HG03520 (cell line): ENCODE data around the gene MYO1D.
A peak's percentile ranks its signal among the peaks of the same experiment; 100 is the strongest.

ENCODE experiments used
- ATAC-seq: cut with Tn5 transposase; IDR thresholded peaks from one replicate; pipeline ENCODE4 v1.9.1; 2021; ENCODE audit warnings: mild to moderate bottlenecking, moderate library complexity; ENCODE audit not compliant: unreplicated experiment

MYO1D gene

DNA sequence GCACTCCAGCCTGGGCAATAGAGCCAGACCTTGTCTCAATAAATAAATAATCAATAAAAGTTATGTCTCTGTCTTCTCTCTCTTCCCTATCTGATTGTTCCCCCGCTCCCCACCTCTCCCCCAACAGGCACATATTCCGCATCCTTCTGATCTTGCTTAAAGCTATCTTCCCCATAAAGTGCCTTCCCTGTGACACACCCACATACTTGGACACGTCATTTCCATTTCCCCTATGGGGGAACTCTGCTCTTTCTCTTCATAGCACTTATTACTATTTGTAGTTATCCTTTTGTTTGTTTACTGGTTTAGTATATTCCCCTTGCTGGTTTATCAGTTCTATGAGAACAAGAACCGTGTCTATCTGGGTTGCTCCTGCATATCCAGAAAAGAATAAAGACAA is 14.9 kb downstream of the MYO1D start:
- no peak for ATAC-seq

DNA sequence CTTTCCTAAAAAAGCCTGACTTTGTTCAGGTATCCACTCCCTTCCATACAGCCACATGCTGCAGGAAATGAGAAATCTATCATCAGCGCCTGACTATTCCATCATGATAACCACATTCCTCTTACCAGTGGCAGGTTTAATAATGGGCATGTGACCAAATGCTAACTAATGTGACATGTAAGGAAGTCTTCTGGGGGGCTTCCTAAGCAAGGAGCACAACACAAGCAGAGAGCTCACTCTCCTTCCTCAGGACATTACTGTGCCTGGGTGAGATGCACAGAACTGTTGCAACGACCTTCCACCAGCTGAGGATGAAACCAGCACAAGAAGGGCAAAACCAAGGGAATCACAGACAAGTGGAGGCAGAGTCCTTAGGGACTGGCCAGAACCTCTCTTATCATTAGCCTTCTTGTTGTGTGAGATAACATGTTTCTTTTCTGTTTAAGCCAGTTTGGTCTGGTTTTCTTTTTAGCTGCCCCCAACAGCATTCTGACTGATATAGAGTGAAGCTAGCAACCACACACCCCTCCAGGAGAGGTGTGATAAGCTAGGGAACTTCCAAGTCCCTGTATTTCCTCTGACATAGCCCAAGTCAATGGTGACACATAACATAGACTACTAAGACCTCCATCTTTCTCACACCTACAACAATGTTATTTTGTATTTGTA is 16.9 kb downstream of the MYO1D start:
- no peak for ATAC-seq

DNA sequence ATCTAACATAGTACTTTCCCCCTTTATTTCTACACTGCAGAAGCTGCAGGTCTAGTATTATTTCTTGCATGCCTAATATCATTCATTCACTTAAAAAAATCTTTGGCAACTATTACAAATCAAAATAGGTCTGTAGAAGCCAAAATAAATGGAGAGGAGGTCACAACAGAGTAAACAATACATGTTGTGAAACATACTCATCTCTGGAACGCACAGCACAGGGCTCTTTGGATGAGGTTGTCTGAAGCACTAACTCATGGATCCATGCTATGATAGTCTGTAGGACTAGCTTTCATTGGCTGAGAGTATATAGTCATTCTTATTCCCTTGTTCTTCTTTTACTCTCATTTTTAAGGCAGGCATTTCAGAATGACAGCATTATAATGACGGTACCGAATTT is 21.3 kb downstream of the MYO1D start:
- ATAC-seq, result no peak

DNA sequence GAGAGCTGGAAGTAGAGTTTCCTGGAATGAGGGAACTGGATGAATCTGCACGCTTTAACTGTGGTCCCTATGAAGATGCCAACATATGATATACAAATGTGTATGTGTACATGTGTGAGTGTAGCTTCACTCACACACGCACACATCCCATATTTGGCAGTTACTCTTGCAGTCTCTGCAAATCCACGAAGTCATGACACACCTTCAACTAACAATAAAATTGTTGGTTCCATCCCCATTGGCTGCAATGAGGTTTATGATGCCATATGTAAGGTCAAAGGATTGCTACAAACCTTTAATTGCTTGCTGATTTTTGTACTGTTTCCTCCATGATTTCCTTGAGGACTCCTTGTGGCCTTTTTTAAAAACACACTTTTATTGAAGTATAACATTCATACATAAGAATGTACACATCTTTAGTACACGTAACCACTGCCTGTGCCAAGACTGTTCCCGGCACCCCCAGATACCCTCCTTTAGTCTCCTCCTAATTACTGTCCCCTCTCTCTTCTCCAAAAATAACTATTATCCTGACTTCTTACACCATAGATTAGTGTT is 22.0 kb downstream of the MYO1D start:
- no peak for ATAC-seq

DNA sequence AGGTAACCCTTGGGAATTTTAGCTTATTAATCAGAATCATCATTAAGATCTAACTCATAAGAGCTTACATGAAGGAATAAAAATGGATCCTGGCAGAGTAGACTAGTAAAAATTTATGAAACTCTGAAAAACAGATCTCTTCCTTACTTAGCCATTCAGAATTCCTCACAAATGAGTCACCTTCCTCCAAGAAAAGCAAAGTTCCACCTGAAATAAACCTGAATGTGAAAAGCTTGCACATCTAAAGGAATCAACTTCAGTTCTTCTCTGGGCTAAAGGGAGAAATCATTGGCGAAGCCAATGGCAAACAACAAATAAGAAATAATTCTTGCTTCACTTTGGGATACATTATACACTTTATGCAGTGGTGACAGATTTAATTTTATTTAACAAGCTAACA is 22.7 kb downstream of the MYO1D start:
- no peak for ATAC-seq

DNA sequence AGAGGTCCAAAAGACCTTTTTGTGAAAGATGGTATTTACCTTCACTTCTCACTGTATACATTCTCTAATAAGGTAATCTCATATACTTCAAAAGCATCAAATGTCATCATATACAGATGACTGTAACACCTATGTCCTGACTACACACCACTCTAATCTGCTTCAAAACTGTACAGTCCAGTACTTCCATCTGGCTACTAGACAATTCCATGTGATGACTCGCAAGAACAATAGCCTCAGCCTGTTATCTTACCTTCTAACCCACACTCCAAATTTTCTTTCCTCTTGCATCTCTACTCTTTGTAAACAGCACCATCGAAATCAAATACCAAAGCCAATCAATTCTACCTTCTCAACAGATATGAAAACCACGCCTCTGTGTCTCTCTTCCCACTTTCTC is 24.1 kb downstream of the MYO1D start:
- no peak for ATAC-seq

DNA sequence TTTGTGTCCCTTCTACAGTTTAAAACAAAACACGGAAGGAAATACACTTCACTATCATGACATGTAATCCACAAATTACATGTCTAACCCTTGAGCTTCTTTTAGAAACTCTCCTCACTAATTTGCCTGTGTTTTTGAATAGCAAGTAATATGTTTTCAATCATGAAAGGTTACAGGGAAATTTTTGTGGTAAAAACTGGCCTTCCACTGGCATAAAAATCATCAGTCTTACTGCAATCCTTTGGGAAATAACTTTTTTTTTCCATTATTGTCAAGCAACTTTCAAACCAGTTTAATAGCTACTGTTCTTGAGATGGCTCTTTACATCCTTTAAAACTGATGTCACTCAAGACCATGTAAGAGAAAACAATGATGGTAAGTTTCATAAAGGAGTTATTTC is 27.0 kb downstream of the MYO1D start:
- ATAC-seq, result no peak

DNA sequence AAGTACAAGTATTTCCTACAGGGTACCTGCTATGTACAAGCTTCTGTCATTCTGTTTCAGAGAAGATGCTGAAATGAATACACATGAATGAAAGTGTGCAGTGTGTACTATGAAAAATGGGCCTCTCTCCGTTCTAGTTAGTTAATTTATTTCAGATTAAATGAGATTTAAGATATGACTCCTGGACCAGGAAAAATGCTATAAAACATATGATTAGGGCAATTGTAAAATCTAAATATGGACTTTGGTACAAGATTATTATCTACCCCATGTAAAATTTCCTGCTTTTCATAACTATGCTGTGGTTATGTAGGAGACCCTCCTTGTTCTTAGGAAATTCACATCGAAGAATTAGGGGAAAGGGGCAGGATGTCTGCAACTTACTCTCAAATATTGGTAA is 28.9 kb downstream of the MYO1D start:
- ATAC-seq, result no peak

DNA sequence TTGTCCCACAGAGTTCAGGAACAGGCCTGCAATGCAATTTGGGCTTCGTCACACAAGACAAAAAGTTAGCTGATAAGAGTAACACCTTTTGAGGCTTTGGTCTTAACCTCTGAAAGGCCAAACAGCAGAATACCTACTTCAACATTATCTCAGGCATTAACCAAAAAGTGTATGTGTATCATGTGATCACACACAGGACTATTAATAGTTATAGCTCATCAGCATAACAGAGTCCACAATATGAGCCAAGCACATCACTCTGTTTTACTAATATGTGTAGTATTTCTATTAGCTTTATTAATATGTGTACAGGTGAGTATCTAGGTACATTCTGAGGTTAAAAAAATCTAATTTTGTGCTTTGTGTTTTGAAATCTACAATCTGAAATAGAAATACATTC is 30.8 kb downstream of the MYO1D start:
- no peak for ATAC-seq

DNA sequence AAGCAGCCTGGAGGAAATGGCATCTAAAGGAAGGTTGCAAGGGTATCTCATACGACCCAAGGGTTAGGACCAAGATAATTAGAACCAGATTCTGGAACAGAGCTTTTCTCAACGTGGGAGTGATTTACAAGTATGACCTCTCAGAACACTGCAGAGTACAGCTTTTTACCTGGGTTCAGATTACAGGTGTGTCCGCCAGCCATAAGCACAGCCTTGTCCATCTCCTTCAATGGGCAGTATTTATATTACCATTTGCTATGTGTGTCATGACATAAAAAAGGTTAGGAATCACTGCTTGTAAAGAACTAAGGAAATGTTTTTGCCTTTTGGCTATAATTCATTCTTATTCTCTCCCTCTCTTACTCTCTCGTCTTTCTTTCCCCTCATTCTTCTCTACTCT is 36.7 kb downstream of the MYO1D start:
- no peak for ATAC-seq

DNA sequence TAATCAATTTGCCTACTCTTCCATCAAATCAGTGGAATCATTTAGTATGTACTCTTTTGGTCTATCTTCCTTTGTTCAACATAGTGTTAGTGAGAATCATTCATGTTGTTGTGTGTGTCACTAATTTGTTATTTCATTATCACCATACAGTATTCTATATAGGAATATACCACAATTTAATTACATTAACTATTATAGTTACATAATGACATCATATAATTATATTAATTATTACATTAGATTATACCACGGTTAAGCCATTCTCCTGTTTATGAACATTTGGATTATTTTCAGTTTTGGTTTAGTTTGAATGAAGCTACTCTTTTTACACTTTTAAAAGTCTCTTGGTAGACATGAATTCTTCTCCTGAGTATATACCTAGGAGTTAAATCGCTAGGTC is 40.4 kb downstream of the MYO1D start:
- ATAC-seq, result no peak

DNA sequence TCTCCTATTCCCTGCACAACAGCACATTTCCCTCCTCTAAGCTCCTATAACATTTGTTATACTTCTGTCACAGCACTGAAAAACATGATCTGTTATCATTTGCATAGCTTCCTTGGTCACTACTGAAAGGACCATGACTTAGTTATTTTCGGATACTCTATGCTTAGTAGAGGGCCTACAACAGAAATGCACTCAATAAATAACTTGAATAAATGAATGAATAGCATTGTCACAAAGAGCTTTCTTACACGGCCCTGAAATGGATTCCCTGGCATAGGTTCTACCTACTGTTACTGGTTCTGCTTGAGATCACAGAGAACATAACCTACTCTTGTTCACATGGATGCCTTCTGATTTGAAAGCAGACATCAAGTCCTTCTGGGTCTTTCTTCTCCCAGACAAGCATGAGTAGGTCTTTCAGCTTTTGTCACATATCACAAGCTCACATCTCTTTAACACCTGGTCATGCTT is 41.6 kb downstream of the MYO1D start:
- peak; percentile 50 for ATAC-seq

DNA sequence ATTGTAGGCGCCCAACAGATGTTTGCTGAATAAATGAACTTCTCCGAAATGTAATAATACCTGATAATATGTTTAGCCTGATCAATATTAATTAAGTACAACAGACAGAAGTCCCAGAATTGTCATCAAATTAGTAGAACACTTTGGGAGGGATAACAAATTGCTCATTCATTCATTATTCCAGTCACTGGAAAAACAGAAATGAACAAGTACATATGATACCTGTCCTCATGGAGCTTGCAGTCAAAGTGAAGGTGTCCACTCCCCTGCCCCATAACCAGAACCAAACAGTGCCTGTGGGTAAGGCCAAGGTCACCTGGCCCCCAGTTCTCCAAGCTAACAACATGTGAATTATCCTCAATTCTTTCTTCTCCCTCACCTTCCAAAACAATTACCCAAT is 42.8 kb downstream of the MYO1D start:
- no peak for ATAC-seq

DNA sequence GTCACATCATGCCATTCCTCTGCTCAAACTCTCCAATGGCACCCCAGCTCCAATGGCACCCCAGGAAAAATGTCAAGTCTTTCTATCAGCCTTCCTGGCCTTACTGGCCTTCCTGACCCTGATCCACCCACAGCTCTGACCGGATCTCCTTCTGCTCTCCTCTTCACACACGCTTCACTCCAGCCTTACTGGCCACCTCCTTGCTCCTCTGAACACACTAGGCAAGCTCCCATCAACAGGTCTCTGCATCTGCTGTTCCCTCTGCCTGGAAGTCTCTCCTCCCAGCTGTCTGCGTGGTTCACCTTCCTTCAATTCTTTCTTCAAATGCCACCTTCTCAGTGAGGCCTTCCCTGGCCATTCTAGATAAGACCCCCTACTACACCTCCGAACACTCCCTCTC is 43.4 kb downstream of the MYO1D start:
- no peak for ATAC-seq

DNA sequence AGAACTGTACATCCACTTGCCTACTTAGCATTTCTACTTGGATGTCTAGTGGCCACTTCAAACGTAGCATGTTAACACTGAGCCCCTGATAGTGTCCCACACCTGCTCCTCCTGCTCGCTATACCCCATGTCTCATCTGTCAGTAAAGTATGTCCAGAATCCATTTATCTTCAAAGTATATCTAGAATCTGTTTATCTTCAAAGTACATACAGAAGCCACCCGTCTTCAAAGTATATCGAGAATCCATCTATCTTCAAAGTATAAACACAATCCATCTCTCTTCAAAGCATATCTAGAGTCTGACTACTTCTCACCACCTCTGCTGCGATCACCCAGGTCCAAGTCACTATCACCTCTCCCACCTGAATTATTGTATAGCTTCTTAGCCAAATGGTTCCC is 43.8 kb downstream of the MYO1D start:
- no peak for ATAC-seq

DNA sequence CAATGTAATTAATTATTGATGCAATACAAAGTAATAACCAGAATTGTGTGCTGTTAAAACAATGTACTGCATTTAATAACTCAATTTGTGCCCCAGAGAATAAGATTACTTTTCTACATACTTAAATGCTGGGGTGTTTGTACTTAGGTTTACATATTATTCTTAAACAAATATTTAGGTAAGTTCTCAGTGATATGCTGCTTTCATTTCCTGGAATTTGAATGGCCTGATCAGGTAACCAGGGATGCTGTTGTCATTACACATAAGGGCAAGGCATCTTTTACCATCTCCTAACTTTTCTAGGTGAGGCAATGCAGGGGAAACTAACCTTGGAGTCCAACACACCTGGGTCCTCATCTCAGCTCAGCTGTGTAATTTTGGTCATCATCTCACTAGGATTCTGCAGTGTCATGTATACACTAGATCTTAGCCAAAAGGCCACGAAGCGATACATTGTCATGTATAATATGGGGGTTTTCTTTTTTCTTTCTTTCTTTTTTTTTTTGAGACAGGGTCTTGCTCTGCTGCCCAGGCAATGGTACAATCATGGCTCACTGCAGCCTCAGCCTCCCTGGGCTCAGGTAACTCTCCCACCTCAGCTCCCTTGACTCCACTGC is 45.2 kb downstream of the MYO1D start:
- no peak for ATAC-seq

DNA sequence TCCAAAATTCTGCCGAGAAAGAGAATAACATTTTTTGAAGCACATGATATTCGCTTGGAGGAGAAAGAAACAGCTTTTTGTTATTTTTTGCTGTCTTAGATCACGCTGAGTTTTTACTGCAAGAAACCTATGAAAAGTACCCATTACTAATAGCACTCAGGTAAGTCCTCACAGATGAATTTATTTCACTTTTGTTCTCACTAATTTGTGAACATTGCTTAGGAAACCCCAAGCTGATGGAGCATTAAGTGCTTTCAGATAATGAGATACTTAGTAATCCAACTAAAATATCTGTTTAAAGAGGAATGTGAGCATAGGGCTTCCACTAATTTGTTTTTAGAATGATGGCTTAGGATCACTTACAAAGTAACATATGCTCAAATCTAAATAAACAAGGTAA is 45.7 kb downstream of the MYO1D start:
- no peak for ATAC-seq

DNA sequence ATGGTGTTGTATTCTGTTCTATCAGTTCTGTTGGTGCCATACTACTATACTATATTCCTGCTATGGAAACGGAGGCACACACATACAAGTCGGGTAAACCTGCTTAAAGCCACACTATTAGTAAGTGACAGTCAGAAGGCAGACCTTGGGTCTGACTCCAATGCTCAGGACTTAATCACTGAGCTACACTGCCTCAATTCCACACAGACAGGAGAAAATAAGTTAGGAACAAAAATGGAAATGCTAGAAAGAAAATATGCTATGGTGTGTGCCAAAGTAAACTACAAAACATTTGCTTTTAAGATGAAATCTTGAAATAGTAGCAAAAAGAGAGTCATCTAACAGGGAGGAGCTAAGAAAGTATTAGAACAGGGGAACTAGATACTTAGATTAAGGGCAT is 48.1 kb downstream of the MYO1D start:
- ATAC-seq, result peak; percentile 17

DNA sequence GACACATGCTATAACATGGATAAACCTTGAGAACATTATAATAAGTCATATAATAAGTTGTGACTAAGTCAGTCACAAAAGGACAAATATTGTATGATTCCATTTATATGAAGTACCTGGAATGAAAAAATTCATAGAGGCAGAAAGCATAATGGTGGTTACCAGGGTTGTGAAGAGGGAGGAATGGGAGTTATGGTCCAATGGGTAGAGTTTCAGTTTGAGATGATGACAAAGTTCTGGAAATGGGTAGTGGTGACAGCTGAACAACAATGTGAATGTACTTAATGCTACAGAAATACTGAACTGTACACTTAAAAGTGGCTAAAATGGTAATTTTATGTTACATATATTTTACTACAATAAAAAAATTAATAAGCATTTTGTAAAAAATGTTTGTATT is 49.7 kb downstream of the MYO1D start:
- no peak for ATAC-seq

DNA sequence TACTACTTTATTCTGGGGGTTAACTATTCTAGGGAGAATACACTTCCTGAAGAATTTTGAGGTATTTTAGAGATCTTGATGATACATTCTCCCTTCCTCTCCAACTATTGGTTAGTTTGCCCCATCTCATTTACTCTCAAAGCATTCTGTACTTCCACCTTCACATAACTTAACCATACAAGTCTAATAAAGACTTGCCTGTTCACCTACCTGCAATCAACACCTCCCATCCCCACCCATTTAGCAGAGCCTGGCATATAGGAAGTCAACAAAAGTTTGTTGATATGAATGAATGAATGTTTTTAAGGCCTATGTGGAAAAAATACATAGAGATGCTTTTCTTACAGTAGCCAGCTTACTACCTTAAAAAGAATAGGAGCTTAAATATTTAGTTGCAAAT is 50.8 kb downstream of the MYO1D start:
- no peak for ATAC-seq

DNA sequence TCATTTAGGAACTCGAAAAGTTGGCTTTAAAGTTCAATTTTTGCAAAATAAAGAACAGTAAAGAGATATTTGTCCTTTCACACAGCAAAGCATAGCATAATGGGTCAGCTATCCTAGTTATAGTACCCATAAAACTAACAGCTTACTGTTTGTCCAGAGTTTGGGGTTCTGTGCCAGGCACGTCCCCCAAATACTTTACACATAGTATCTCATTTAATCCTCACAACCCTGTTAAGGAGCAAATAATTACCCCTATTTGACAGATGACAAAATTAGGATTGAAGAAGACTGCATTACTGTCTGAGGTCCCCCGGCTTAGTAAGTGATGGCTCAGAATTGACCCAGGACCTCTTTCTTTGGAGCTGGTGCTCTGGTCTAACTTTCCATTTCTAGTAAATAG is 52.6 kb downstream of the MYO1D start:
- ATAC-seq, result no peak

DNA sequence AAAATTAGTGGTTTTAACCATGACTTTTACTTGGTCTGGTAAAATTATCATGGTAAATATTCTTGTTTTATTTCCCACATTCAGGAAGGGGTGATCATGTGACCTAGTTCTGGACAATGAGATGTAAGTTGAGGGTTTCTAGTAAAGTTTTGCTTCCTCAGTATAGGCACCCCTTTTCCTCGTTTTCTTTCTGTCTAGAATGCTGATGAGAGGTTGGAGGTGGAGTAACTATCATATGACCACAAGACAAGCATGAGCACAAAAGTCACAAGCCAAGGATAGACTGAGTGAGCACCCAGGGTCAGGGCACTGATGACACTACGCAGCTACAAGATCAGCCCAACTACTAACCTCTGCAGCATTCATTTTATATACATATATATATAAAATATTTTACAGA is 53.9 kb downstream of the MYO1D start:
- no peak for ATAC-seq
